Keratinocyte (primary cell): ENCODE measurements around the gene CAMP.
"Not testable (repeated sequence)": the region's sequence is repeated elsewhere in the genome, so short reads cannot be mapped to it uniquely, and the experiment has no call there.

Experiments used
- EZH2 ChIP-seq: IDR thresholded peaks from one replicate; pipeline ENCODE4 v1.6.1; 2012; ENCODE audit warnings: inconsistent platforms, mild to moderate bottlenecking, low read length, moderate library complexity
- TF ChIP-seq, protein P1 (sequence below), 3 experiments: IDR thresholded peaks in 1 of 3; conservative IDR thresholded peaks in 1 of 3; optimal IDR thresholded peaks in 1 of 3; 2 replicates in 2 of 3; 3 replicates in 1 of 3; pipeline versions ENCODE3 to v1.5.1; 2011; ENCODE audit warnings: low read length in 3 of 3, mild to moderate bottlenecking in 3 of 3, moderate library complexity in 2 of 3, control low read depth in 1 of 3, inconsistent platforms in 1 of 3; ENCODE audit not compliant: insufficient read depth in 2 of 3; ENCODE audit errors: extremely low read depth in 1 of 3

DNA sequence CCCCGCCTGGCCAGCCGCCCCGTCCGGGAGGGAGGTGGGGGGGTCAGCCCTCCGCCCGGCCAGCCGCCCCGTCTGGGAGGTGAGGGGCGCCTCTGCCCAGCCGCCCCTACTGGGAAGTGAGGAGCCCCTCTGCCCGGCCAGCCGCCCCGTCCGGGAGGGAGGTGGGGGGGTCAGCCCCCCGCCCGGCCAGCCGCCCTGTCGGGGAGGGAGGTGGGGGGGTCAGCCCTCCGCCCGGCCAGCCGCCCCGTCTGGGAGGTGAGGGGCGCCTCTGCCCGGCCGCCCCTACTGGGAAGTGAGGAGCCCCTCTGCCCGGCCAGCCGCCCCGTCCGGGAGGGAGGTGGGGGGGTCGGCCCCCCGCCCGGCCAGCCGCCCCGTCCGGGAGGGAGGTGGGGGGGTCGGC is 11.5 kb upstream of the CAMP start:
- TF ChIP-seq, protein P1, sequence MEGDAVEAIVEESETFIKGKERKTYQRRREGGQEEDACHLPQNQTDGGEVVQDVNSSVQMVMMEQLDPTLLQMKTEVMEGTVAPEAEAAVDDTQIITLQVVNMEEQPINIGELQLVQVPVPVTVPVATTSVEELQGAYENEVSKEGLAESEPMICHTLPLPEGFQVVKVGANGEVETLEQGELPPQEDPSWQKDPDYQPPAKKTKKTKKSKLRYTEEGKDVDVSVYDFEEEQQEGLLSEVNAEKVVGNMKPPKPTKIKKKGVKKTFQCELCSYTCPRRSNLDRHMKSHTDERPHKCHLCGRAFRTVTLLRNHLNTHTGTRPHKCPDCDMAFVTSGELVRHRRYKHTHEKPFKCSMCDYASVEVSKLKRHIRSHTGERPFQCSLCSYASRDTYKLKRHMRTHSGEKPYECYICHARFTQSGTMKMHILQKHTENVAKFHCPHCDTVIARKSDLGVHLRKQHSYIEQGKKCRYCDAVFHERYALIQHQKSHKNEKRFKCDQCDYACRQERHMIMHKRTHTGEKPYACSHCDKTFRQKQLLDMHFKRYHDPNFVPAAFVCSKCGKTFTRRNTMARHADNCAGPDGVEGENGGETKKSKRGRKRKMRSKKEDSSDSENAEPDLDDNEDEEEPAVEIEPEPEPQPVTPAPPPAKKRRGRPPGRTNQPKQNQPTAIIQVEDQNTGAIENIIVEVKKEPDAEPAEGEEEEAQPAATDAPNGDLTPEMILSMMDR (optimal IDR thresholded peaks at IDR 0.05 in 1 of 3, IDR thresholded peaks at IDR 0.05 in 1 of 3, conservative IDR thresholded peaks at IDR 0.05 in 1 of 3; ENCODE audit: extremely low read depth in 1 of 3, insufficient read depth in 2 of 3, low read length in 3 of 3) = not testable (repeated sequence)
- not testable (repeated sequence) for TF ChIP-seq EZH2
